GM18861 (cell line): ENCODE results near the gene PRODH.
"Not testable (repeated sequence)": the region's sequence is repeated elsewhere in the genome, so short reads cannot be mapped to it uniquely, and the experiment has no call there.

Experiments used
- ATAC-seq: cut with Tn5 transposase; IDR thresholded peaks from one replicate; pipeline ENCODE4 v1.9.1; 2021; ENCODE audit not compliant: unreplicated experiment

Gene PRODH

GRCh38 chr22:18909556-18909955, 26.5 kb downstream of the PRODH start:
- no peak for ATAC-seq

- no peak for ATAC-seq
Measured at GRCh38 chr22:18906896-18907295, 29.2 kb downstream of the PRODH start.

- ATAC-seq: not testable (repeated sequence)
Measured at GRCh38 chr22:18906410-18906745, 29.7 kb downstream of the PRODH start.

- no peak for ATAC-seq
Measured at GRCh38 chr22:18905540-18906409, 30.3 kb downstream of the PRODH start, which contains the start of gene DGCR6. DGCR6 (plus strand) TSS chr22:18906320; CDS start chr22:18906375, 55 bp downstream.

- not testable (repeated sequence) for ATAC-seq
Measured at GRCh38 chr22:18896037-18896657, 39.9 kb downstream of the PRODH start.

- not testable (repeated sequence) for ATAC-seq
Measured at GRCh38 chr22:18893775-18894174, 42.3 kb downstream of the PRODH start.

GRCh38 chr22:18890510-18891192, 45.4 kb downstream of the PRODH start:
- ATAC-seq: not testable (repeated sequence)

- no peak for ATAC-seq
Measured at GRCh38 chr22:18888115-18888514, 48.0 kb downstream of the PRODH start.

GRCh38 chr22:18884465-18884864, 51.6 kb downstream of the PRODH start:
- not testable (repeated sequence) for ATAC-seq

- ATAC-seq: not testable (repeated sequence)
Measured at GRCh38 chr22:18881260-18881659, 54.8 kb downstream of the PRODH start.
